ENCODE data around the gene HS3ST5.

Gene HS3ST5

DNA sequence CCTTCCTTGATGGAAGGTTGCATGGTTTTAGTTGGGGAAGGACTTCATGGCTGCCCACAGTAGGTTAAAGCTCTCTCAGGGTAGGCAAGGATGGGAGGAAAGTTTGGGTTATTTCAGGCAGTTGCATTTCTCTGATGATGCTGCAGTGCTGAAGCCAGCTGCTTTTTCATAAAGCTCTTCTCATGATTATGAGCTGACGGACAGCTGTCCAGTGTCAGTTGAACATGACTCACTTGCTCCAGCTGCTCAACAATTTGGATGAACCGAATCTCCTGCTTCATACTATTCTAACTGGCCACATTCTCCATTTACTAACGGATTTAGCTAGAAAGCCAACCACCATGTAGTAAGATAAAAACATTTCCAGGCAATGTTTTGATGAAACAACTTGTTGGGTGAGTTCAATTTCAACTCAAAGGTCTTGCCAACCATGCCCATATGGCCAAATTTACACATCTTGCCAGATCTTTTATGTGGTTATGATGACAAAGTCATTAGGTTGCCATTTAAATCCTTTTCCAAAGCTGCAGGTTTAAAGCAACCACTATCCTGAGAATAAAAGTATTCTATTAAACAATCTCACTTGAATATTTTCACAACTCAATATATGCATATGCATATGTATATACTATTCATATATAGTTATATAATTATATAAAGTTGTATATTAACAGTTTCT is 125.9 kb downstream of the HS3ST5 start:
- no peak overlapping the region for H3K4me3 ChIP-seq (ENCODE audit: low read length)
- no peak for TF ChIP-seq ZNF274 (IDR thresholded peaks at IDR 0.05; ENCODE audit: low read depth, low read length)

DNA sequence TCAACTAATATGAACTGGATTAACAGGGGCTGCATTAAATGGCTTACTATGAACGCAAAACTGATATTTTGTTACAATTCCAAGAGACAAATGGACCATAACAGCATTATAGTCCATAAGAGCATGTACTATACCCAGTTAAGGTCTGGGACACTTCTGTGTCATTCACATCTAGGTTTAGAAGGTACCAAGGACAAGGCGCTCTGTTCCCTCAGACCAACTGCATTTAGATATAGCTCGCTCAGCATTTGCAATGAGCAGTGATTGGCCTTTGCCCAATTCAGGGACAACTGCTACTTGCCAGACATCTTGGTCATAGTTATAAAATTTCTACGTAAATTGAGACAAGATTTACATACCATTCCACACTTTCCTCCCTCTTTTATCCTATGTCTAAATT is 132.4 kb downstream of the HS3ST5 start:
- TF ChIP-seq ZNF274 (IDR thresholded peaks at IDR 0.05; ENCODE audit: low read depth, low read length) = no peak
- no peak overlapping the region for H3K4me3 ChIP-seq (ENCODE audit: low read length)

DNA sequence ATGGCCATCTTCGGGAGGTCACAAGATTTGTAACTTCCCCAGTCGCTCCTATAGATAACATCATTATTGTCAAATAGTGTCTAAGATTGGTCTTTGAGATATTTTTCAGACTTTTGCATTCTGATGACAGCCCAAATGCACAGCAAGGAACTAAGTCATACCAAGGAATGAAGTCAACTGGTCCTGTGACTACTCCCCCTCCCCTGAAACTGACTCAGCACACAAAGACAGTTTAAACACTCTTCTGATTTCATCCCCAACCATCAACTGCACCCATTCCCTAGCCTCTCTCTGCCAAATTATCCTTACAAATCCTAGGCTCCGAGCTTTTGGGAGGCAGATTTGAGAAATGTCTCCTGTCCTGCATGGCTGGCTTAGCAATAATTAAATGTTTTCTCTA is 139.4 kb downstream of the HS3ST5 start:
- TF ChIP-seq ZNF274 (IDR thresholded peaks at IDR 0.05; ENCODE audit: low read depth, low read length) = no peak
- H3K4me3 ChIP-seq (ENCODE audit: low read length) = no peak overlapping the region

DNA sequence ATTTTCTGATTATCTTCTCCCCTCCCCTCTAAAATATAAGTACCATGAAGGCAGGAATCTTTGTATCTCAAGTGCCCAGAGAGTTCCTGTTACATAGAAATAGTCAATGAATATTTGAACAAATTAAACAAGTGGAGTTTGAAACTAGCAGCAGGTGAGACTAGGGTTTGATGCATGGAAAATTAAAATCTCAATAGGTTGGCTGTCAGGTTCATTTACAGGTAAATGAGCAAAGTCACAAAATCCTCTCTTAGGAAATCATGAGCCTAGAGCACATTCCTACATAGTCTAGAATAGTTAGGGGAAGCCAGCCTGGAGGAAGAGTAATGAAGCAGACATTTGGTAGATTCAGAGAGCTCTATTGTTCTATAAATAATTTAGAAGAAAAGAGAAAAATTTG is 140.4 kb downstream of the HS3ST5 start:
- no peak for TF ChIP-seq ZNF274 (IDR thresholded peaks at IDR 0.05; ENCODE audit: low read depth, low read length)
- H3K4me3 ChIP-seq (ENCODE audit: low read length) = no peak overlapping the region

DNA sequence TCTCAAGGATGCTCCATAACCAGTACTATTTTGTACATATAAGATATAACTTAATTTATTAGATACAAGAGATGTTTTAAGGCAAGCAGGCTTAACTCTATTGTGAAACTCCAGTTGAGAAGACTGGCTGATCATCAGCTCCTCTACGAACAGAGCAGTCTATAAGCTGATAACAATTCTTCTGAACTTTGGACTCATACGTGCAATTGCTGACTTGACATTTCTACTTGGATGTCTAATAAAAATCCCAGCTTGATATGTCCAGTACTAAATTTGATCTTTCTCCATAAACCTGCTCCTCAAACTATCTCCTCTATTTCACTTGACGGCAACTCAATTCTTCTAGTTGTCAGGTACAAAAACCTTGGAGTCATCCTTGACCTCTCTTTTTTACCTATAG is 141.9 kb downstream of the HS3ST5 start:
- no peak for TF ChIP-seq ZNF274 (IDR thresholded peaks at IDR 0.05; ENCODE audit: low read depth, low read length)
- H3K4me3 ChIP-seq (ENCODE audit: low read length) = no peak overlapping the region

DNA sequence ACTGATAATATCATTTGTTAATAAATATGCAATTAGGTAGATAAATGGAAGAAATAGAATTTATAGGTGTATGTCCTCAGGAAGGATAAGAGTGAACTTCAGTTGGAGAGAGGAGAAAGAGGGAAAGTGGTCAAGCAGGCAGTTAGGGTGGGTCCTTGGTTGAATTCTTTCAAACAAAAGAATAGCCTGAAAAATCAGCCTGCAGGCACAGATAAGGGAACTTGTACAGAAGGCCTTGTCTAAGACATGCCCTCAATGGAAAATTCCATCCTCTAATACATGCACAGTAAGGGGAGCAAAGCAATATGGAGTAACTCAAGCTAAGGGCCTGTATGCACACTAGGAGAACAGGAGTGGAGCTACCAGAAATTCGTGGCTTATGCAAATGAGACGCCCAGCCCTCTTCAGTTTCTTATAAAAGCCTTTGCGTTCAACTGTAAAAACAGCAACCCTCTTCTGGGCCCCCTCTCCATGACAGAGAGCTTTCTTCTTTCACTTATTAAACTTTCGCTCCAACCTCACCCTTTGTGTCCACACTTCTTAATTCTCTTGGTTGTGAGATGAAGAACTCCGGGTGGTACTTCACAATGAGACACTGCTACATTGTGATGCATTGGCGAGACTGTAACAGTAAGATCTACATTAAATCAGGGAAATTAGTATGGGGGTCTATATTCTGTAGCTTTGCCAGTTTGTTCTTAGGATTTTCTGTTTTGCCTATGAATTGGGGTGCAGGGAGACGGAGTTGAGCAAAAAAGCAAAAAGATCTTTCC is 147.0 kb downstream of the HS3ST5 start:
- H3K4me3 ChIP-seq (ENCODE audit: low read length) = no peak overlapping the region
- no peak for TF ChIP-seq ZNF274 (IDR thresholded peaks at IDR 0.05; ENCODE audit: low read depth, low read length)

DNA sequence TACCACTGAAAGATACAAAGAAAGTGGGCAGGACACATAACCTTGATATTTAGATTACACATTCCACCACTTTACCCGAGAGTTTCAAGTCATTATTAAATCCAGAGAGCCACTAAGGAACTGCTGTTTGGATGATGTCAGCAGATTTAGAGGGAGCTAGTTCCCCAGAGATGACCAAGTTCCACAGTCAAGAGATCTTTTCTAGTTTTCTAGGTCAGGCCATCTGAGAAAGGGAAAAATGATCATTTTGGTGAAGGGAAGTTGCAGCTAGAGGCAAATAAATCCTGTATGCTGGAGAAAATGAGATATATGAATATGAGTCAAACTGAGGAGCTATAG is 147.8 kb downstream of the HS3ST5 start:
- TF ChIP-seq ZNF274 (IDR thresholded peaks at IDR 0.05; ENCODE audit: low read depth, low read length) = no peak
- no peak overlapping the region for H3K4me3 ChIP-seq (ENCODE audit: low read length)

DNA sequence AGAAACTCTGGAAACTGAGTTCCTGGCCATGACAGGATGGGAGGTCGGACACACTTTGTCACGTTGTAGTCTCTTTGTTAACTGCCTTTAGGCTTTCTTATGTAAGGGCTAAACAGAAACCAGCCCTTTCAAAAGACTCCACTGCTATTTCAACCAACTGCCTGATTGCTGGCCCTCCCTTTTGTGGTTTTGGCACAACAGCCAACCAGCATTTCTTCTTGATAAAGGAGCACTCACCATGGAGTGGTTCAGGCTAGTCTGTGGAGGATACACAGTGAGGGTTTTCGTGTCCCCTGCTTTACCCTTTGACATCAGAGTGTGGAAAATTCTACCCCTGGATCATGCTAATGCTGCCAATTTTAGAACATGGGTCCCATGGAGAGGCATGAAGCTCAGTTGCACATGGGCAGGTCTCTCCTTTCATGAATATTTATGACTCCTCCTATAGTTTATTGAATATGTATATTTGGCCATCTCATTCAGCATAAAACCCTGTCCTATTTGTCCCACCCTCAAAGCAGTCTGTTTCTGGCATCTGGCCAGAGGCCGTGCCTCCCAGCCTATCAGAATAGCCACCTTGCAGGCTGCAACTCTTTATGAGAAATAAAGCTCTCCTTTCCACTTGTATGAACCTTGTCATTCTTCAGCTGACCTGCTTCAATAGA is 148.3 kb downstream of the HS3ST5 start:
- TF ChIP-seq ZNF274 (IDR thresholded peaks at IDR 0.05; ENCODE audit: low read depth, low read length) = no peak
- H3K4me3 ChIP-seq (ENCODE audit: low read length) = no peak overlapping the region

DNA sequence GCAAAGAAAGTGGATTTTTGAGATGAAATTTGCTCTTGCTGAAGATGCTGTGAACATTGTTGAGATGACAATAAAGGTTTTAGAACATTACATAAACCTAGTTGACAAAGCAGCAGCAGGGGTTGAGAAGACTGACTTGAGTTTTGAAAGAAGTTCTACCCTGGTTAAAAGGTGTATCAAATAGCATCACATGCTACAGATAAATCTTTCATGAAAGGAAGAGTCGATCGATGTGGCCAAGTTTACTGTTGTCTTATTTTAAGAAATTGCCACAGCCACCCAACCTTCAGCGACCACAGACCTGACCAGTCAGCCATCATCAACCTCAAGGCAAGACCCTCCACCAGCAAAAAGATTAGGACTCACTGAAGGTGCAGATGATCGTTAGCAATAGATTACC is 155.3 kb downstream of the HS3ST5 start:
- no peak for TF ChIP-seq ZNF274 (IDR thresholded peaks at IDR 0.05; ENCODE audit: low read depth, low read length)
- H3K4me3 ChIP-seq (ENCODE audit: low read length) = no peak overlapping the region

DNA sequence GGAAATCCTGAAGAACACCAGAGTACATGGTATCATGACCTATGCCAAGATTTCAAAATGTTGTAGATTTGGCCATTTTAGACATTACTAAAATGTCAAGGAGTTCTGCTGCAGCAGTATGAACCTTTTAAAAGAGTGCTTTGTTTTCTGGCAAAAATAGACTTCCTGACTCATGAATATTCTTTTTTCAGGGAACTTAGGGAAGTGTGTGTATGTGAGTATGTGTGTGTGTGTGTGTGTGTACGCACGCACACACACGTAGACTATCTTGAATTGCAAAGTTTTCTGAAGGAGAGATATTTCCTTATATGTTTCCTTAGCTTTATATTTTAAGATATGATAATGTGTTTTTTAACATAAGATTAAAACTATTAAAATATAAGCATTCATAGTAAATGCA is 161.2 kb downstream of the HS3ST5 start:
- no peak overlapping the region for H3K4me3 ChIP-seq (ENCODE audit: low read length)
- TF ChIP-seq ZNF274 (IDR thresholded peaks at IDR 0.05; ENCODE audit: low read depth, low read length) = no peak

DNA sequence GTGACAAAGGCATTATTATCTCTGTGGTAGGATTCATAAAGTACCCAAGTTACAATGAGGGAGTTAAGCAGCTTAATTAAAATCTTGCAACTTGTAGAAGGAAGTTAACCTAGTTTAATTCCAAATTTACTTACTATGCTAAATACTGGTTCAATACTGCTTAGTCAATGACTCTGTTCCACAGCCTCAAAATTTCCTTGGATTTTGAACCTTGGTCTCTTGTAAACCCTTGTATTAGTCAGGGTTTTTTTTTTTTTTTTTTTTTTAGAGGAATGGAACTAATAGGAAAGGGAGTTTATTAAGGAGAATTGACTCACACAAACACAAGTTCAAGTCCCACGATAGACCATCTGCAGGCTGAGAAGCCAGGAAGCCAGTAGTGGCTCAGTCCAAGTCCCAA is 163.4 kb downstream of the HS3ST5 start:
- no peak overlapping the region for H3K4me3 ChIP-seq (ENCODE audit: low read length)
- TF ChIP-seq ZNF274 (IDR thresholded peaks at IDR 0.05; ENCODE audit: low read depth, low read length) = no peak

DNA sequence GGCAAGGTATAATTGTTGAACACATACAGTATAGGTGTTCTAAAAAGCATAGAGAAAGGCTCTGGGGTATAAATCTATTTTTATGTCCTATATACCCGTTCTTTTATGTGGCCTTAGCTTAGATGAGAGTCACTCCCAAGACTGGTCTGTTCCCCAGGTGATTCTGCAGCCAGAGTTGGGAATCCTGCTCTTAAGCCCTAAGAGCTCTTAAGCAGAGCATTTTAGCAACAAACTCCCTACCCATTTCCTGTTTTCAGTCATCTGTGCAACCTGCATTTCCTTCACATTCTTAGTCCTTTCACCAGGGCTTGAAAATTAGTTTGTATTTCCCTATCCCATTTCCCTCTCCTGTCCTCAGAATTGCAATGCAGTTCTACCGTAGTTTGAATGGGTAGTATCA is 166.1 kb downstream of the HS3ST5 start:
- H3K4me3 ChIP-seq (ENCODE audit: low read length) = no peak overlapping the region
- no peak for TF ChIP-seq ZNF274 (IDR thresholded peaks at IDR 0.05; ENCODE audit: low read depth, low read length)

DNA sequence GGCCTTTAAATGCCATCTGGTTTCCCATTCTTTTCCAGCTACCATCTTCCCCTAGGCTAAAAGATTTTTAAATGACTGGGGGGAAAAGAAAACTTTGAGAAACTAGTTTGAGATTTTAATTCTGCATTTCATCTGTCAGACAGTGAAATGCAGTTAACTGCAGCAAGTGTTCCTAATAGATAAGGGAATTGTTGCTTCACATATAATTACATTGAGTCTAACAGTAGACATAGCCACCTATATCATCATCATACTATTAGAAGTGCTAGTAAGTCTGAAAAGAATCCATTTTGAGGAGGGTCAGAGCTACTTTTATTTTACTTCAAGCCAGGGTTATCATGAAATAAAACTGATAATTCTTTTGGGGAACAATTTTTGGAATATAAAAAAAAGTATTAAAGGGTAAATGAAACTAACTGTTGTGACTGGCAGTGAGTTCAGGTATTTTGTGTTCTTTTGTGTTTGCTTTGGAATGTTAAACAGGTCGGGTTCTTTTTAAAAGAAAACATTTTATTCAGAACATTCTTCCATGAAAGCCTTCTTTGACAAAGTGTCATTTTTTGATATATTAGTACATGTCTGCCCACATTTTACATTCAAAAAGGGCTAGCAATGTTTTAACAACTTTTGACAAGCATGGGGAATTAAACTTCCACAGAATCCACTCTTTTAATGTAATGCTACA is 170.1 kb downstream of the HS3ST5 start:
- TF ChIP-seq ZNF274 (IDR thresholded peaks at IDR 0.05; ENCODE audit: low read depth, low read length) = no peak
- H3K4me3 ChIP-seq (ENCODE audit: low read length) = no peak overlapping the region

DNA sequence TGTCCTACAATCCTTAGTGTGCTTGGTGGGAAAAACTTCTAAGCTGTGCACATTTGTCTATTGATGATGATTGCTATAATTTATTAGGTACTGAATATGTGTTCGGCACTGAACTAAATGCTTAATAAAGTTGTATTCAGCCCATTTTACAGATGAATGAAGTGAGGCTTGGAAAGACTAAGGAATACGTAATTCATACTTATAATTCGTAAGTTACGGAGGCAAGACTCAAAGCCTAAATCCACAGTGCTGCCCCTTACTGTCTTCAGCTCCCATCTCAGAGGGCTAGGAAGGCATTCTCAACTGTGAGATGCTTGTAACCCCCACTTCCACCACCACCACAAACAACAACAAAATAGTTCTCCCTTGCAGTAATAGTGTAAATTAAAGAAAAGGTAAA is 171.3 kb downstream of the HS3ST5 start:
- TF ChIP-seq ZNF274 (IDR thresholded peaks at IDR 0.05; ENCODE audit: low read depth, low read length) = no peak
- no peak overlapping the region for H3K4me3 ChIP-seq (ENCODE audit: low read length)

All from GM08714 (cell line).